Activated CD4-positive, alpha-beta T cell treated with anti-CD3 and anti-CD28 coated beads, Interleukin-2, amount 50 U/mL, for 16 hours (primary cell): ENCODE results near the gene MAN1A1.

Experiments used
- DNase-seq: peaks from one replicate; pipeline ENCODE4 v3.0.0-alpha.2; 2020

MAN1A1 gene

GRCh38 chr6:119267126-119267905, 82.2 kb downstream of the MAN1A1 start:
- DNase-seq, result no peak

GRCh38 chr6:119264854-119265397, 84.6 kb downstream of the MAN1A1 start:
- no peak for DNase-seq

- no peak for DNase-seq
Observed at GRCh38 chr6:119262612-119263011, 86.9 kb downstream of the MAN1A1 start.

DNA sequence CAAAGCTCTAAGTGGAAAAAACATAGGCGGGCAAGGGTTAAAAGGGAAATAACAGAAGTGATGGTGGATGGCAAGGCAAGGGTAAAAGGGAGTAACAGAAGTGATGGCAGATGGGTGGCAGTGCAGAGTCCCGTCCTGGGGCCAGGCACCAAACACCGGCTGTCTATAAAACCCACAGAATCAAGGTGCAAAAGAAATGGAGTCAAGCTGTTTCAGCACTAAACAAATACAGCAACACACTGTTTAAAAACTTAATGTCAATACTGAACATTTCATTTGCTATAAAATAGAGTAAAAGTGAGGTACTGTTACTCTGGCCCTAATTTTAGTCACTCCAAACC, 87.6 kb downstream of the MAN1A1 start:
- no peak for DNase-seq

GRCh38 chr6:119259027-119259426, 90.5 kb downstream of the MAN1A1 start:
- DNase-seq, result peak; percentile 20

GRCh38 chr6:119257726-119258125, 91.8 kb downstream of the MAN1A1 start:
- DNase-seq, result no peak

DNA sequence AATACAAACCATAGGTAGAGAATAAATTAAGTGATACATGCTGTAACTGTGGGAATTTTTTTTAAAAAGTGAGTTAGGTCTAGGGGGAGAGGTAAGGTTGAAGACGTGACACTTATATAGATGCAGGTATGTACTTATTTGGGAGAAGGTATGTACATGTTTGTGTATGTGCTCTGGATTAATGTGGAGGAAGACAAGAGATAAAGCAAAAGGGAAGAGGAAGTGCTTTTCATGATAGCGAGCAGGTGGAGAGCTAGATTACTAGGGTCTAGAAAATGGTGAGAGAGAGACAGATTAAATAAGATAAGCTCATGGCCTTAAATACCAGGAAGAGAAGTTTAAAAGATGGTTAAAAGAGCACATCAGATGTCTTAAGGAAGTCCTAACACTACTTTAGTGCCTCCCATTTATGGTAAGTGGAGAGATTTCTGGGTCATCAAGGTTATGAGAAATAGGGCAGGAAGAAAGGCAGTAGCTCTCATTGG, 92.5 kb downstream of the MAN1A1 start:
- no peak for DNase-seq

DNA sequence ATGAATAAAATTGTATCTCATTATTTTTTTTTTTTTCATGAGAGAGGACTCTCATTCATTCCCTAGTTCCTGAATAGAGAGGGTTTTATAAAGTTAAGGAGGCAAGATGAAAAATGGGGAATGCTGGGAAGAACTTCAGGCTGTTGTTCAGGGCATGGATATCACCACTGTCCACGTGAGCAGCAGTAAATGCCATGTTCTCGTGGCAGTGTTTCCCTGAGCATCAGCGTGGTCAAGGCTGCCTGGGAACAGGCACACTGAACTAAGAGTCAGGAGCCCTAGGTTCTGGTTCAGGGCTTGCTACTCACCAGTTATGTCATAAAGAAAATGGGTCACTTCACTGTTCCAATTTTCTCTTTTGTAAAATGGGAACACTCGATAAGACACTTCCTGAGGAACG, 93.2 kb downstream of the MAN1A1 start:
- DNase-seq, result no peak

DNA sequence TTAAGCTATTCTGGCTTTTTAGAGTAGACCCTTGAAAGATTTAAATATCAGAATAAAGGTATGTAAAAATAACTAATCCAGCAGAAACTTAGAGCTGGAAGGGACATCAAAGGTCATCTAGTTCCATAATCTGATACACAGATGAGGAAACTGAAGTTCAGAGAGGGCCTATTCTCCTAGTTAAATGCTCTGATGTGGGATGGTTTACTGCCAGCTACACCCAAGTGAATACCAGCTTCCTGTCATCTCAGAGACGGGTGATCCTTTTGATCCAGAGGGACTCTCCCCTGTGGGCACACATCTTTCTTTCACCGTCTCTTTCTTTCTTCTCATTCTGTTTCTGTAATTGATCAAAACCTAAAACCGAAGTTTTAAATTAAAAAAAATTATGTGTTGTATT, 94.1 kb downstream of the MAN1A1 start:
- DNase-seq, result no peak

DNA sequence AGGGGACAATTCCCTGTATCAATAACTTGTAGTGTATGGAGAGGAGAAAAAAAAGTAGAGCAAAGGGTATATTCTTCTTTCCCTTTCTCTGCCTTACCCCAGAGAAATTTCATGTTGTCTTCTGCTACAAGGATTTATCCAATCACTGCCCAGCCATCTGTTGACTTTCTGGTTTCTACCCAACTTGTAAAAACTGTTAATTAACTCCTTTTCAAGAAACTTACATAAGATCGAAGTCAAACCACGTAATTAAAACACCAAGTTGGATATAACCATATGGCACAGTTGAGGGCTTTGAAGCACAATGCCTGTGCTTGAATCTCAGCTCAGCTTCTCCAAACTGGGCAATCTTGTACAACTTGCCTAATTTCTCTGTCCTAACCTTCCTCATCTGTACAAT, 99.5 kb downstream of the MAN1A1 start:
- no peak for DNase-seq

DNA sequence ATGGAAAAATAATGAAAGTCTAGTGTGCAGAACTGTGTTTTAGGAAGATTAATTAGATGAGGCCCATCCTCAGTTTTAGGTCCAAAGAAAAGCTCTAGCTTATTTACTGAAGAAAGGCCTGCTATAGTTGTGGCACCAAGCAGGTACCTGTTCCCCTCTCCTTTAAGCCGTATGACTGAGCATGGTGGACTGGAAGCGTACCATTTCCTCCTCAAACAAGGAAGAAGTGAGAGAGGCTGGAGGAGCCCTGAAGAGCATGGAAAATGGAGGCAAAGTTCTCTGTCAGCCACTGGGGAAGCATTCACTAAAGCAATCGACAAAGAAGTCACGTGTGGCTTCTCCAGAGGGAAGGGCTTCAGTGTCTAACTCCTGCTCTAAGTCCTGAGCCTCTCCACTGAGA, 100.2 kb downstream of the MAN1A1 start:
- no peak for DNase-seq

DNA sequence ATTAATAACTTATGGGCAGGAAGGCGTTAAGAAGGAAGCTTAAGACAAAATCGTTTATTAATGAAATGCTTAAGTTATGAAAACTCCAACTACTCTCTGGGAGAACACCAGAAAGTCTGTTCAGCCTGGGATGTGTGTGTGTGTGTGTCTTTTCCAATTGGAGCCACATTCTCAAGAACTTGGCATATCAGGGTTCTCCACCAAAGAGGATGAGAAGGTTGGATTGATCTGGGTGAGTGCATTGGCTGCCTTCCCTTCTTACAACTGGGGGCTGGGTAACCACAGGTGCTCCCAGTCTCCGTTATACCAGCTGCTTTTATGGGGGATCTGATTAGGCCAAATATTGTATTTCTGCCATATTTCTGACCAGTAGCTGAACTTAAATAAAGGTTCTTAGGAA, 102.1 kb downstream of the MAN1A1 start:
- DNase-seq, result no peak

DNA sequence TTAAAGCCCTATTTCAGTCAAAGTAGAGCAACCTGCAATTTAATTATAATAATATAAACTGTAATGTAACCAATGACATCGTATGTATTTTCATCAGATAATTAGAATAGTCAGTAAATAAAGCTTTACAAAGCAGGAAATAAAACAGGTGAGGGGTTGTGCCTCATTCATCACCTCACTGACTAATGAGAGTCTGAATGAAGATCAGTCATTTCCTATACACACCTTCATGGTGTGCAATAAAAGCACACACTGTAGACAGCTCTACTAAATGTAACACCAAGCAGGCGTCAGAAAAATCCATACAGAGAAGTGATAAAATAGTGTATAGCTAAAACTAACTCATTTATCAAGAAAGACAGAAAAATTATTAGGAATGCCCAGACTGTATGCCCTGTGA, 105.9 kb downstream of the MAN1A1 start:
- DNase-seq, result no peak

- DNase-seq, result no peak
Observed at GRCh38 chr6:119243037-119243436, 106.5 kb downstream of the MAN1A1 start.

DNA sequence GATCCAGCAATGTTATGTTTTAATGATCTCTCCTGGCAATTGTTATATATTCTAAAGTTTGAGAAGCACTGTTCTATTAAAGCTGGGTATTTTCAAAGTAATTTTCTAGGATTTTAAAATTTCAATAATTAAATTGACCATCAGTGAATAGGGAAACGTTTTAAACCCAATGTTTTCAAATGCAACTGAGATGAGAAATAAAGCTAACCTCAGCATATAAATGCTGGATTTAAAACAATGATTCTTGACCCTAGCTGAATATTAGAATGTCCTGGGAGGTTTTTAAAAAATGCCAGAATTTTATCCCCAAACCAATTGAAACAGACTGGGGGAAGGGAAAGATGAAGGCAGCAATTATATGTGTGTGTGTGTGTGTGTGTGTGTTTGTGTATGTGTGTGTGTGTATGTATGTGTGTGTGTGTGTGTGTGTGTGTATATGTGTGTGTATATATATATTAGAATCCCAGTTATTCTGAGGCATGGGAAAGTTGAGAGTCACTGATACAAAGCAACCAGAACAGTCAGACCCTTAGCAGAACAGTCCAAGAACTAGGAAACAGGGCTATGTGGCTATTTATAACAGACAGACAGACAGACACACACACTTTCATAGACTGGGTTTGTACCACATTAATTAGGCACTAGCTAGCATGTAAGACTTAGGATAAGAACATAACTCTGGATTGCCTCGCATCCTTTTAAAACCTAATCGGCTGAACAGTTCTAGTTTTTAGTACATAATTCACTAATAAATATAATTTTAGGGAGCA, 107.8 kb downstream of the MAN1A1 start:
- no peak for DNase-seq

DNA sequence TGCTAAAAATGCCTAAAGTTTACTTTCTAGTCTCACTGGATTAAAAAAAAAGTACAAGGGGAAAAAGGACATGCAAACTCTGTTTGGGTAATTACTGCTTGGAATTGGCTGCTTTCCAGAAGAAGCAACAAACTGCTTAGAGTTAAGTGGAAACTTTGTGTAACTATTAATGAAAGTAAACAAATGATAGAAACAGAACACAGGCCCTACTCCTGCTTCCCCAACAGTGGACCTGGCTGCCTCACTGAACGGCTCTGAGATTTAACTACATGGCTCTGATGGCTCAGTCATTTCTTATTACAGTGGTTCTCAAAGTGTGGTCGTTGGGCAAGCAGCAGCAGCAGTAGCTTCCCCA, 108.5 kb downstream of the MAN1A1 start:
- no peak for DNase-seq

GRCh38 chr6:119240257-119241110, 109.1 kb downstream of the MAN1A1 start:
- no peak for DNase-seq

GRCh38 chr6:119237177-119237715, 112.3 kb downstream of the MAN1A1 start:
- DNase-seq, result no peak

- no peak for DNase-seq
Observed at GRCh38 chr6:119234941-119235340, 114.6 kb downstream of the MAN1A1 start.

DNA sequence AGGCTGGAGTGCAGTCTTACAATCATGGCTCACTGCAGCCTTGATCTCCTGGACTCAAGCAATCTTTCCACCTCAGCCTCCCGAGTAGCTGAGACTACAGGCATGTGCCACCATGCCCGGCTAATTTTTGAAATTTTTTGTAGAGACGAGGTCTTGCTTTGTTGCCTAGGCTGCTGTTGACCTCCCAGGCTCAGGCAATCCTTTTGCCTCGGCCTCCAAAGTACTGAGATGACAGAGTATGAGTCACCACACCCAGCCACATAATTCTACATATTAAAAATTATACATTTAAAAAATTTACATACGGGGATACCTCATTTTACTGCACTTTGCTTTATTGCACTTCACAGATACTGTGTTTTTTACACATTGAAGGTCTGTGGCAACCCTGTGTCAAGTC, 115.1 kb downstream of the MAN1A1 start:
- DNase-seq, result peak; percentile 36

DNA sequence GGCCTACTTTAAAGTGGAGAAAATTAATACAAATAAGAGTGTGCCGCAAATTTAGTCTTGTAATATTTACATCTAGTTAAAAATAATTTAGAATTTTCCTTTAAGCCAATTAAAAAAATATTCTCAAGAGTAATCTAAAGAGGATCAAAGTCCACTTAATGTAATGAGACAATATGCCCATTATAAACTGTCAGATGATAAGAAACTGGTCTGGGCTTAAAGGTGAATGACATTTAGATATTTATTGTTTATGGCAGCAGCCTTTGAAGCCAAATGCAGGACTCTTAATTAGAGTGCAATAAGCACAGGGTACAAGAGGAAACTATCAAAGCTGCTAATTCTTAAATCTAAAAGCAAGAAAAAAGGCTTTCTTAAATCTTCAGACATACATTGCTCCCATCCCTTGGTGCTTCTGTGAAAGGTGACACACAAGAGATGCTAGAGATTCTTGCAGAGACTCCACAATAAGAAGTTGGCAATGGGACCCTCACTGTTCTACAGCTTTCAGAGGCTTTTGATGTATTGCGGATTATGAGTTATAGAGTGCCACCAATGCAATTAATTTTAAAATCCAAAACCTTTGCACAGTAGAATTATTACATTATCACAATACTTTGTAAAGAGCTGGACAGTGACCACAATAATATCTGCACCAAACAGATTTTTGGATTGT, 116.1 kb downstream of the MAN1A1 start:
- DNase-seq, result no peak

GRCh38 chr6:119231394-119231793, 118.2 kb downstream of the MAN1A1 start:
- DNase-seq, result no peak
